ENCODE measurements around the gene LGSN.
"Not testable (repeated sequence)": the region's sequence is repeated elsewhere in the genome, so short reads cannot be mapped to it uniquely, and the experiment has no call there.

Gene LGSN

GRCh38 chr6:63319939-63320338, at the start of gene LGSN:
Gene LGSN (minus strand): TSS chr6:63319983. CDS start chr6:63319943, 40 bp downstream.
- DNase-seq (ENCODE audit: low spot score) = no peak

- no peak for DNase-seq (ENCODE audit: low spot score)
Observed at GRCh38 chr6:63368347-63368746, 48.6 kb upstream of the LGSN start.

- DNase-seq (ENCODE audit: low spot score) = not testable (repeated sequence)
Observed at GRCh38 chr6:63362500-63363120, 42.8 kb upstream of the LGSN start.

GRCh38 chr6:63357384-63357783, 37.6 kb upstream of the LGSN start:
- not testable (repeated sequence) for DNase-seq (ENCODE audit: low spot score)

- DNase-seq (ENCODE audit: low spot score) = no peak
Observed at GRCh38 chr6:63355632-63356031, 35.8 kb upstream of the LGSN start.

- no peak for DNase-seq (ENCODE audit: low spot score)
Observed at GRCh38 chr6:63353286-63353630, 33.5 kb upstream of the LGSN start.

GRCh38 chr6:63352544-63353285, 32.9 kb upstream of the LGSN start:
- no peak for DNase-seq (ENCODE audit: low spot score)

GRCh38 chr6:63352069-63352543, 32.3 kb upstream of the LGSN start:
- DNase-seq (ENCODE audit: low spot score) = no peak

GRCh38 chr6:63349401-63349800, 29.6 kb upstream of the LGSN start:
- DNase-seq (ENCODE audit: low spot score) = no peak

- DNase-seq (ENCODE audit: low spot score) = no peak
Observed at GRCh38 chr6:63348836-63349235, 29.1 kb upstream of the LGSN start.

GRCh38 chr6:63347599-63347998, 27.8 kb upstream of the LGSN start:
- no peak for DNase-seq (ENCODE audit: low spot score)

- DNase-seq (ENCODE audit: low spot score) = no peak
Observed at GRCh38 chr6:63346217-63346835, 26.5 kb upstream of the LGSN start.

- no peak for DNase-seq (ENCODE audit: low spot score)
Observed at GRCh38 chr6:63340351-63340750, 20.6 kb upstream of the LGSN start.

- not testable (repeated sequence) for DNase-seq (ENCODE audit: low spot score)
Observed at GRCh38 chr6:63334652-63335051, 14.9 kb upstream of the LGSN start.

GRCh38 chr6:63333440-63333839, 13.7 kb upstream of the LGSN start:
- no peak for DNase-seq (ENCODE audit: low spot score)

GRCh38 chr6:63326630-63327029, 6.8 kb upstream of the LGSN start:
- not testable (repeated sequence) for DNase-seq (ENCODE audit: low spot score)

- no peak for DNase-seq (ENCODE audit: low spot score)
Observed at GRCh38 chr6:63322981-63323380, 3.2 kb upstream of the LGSN start.

GRCh38 chr6:63321821-63322220, 2.0 kb upstream of the LGSN start:
- DNase-seq (ENCODE audit: low spot score) = no peak

GRCh38 chr6:63317641-63318040, 2.1 kb downstream of the LGSN start:
- DNase-seq (ENCODE audit: low spot score) = no peak

- DNase-seq (ENCODE audit: low spot score) = no peak
Observed at GRCh38 chr6:63316113-63316512, 3.7 kb downstream of the LGSN start.

GRCh38 chr6:63313111-63313510, 6.7 kb downstream of the LGSN start:
- no peak for DNase-seq (ENCODE audit: low spot score)

GRCh38 chr6:63307581-63308246, 12.1 kb downstream of the LGSN start:
- no peak for DNase-seq (ENCODE audit: low spot score)

- DNase-seq (ENCODE audit: low spot score) = no peak
Observed at GRCh38 chr6:63306420-63306819, 13.4 kb downstream of the LGSN start.
